ENCODE results near the gene AOPEP. TPM values are rescaled to one million over a fixed set of nuclear protein-coding genes. Genes with fewer than 3 reads are reported as not detected.

The AOPEP gene
- total RNA-seq, 1 experiment from 2014 or later = 36.4 TPM

DNA sequence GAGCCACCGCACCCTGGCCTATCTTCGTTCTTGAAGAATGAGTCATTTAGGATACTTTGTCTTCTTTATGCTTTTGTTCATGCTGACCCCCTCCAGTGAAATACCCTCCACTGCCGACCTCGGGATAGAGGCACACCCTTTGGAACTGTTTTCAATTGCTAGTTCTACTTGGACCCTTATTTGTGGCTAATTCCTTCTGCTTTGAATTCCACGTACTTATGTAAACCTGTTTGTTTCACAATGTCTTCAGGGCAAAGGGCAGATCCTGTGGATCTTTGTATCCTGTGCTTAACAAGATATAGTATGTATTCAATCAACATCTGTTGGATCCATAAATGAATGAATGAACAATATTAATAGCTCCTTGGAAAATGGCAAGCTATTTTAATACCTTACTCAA is 19.6 kb upstream of the AOPEP start:
- no TSS peak for BruUV-seq (replicated peaks)
- Histone ChIP-seq H3K27ac (ENCODE audit: low read length) (no peak overlapping the region), H3K27me3 (ENCODE audit: control insufficient read depth, insufficient read depth, low read length) (no peaks in the 10 kb centered on the region), H3K4me1 (ENCODE audit: control insufficient read depth, insufficient read depth, low read length) (no peaks in the 10 kb centered on the region), H3K36me3 (ENCODE audit: control insufficient read depth, insufficient read depth, low read length) (no peaks in the 10 kb centered on the region), H3K9me3 (ENCODE audit: control insufficient read depth, insufficient read depth, low read depth, low read length) (no peaks in the 10 kb centered on the region), H3K4me3 (ENCODE audit: low read depth in 2 of 2, low read length in 2 of 2) (no peak overlapping the region)
- in situ Hi-C loops (cut with HindIII; ENCODE audit: low pct_unique_long_range_greater_than_20kb, low sequenced_read_pairs) (no loop called here), intact Hi-C loops (cut with micrococcal nuclease; ENCODE audit: unreplicated experiment) (no loop called here)
- ChIA-PET CTCF (no interaction called here), POLR2A (no interaction called here)
- TF ChIP-seq, protein P1, sequence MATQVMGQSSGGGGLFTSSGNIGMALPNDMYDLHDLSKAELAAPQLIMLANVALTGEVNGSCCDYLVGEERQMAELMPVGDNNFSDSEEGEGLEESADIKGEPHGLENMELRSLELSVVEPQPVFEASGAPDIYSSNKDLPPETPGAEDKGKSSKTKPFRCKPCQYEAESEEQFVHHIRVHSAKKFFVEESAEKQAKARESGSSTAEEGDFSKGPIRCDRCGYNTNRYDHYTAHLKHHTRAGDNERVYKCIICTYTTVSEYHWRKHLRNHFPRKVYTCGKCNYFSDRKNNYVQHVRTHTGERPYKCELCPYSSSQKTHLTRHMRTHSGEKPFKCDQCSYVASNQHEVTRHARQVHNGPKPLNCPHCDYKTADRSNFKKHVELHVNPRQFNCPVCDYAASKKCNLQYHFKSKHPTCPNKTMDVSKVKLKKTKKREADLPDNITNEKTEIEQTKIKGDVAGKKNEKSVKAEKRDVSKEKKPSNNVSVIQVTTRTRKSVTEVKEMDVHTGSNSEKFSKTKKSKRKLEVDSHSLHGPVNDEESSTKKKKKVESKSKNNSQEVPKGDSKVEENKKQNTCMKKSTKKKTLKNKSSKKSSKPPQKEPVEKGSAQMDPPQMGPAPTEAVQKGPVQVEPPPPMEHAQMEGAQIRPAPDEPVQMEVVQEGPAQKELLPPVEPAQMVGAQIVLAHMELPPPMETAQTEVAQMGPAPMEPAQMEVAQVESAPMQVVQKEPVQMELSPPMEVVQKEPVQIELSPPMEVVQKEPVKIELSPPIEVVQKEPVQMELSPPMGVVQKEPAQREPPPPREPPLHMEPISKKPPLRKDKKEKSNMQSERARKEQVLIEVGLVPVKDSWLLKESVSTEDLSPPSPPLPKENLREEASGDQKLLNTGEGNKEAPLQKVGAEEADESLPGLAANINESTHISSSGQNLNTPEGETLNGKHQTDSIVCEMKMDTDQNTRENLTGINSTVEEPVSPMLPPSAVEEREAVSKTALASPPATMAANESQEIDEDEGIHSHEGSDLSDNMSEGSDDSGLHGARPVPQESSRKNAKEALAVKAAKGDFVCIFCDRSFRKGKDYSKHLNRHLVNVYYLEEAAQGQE (IDR thresholded peaks at IDR 0.05; ENCODE audit: insufficient read depth in 1 of 2, low read depth in 2 of 2, low read length in 1 of 2) = no peak
- no peak for TF ChIP-seq TCF7L2 (IDR thresholded peaks at IDR 0.05; ENCODE audit: low read depth, low read length)
- TF ChIP-seq, protein P2, sequence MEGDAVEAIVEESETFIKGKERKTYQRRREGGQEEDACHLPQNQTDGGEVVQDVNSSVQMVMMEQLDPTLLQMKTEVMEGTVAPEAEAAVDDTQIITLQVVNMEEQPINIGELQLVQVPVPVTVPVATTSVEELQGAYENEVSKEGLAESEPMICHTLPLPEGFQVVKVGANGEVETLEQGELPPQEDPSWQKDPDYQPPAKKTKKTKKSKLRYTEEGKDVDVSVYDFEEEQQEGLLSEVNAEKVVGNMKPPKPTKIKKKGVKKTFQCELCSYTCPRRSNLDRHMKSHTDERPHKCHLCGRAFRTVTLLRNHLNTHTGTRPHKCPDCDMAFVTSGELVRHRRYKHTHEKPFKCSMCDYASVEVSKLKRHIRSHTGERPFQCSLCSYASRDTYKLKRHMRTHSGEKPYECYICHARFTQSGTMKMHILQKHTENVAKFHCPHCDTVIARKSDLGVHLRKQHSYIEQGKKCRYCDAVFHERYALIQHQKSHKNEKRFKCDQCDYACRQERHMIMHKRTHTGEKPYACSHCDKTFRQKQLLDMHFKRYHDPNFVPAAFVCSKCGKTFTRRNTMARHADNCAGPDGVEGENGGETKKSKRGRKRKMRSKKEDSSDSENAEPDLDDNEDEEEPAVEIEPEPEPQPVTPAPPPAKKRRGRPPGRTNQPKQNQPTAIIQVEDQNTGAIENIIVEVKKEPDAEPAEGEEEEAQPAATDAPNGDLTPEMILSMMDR (IDR thresholded peaks at IDR 0.05) = no peak
- no peak for TF ChIP-seq POLR2AphosphoS5 (IDR thresholded peaks at IDR 0.05; ENCODE audit: low read depth, low read length)
- TF ChIP-seq SIN3A (IDR thresholded peaks at IDR 0.05; ENCODE audit: borderline replicate concordance, insufficient read depth, low read depth, low read length) = no peak
- DNase-seq (ENCODE audit: low read depth, low spot score) = no peak
- no peak for ATAC-seq

DNA sequence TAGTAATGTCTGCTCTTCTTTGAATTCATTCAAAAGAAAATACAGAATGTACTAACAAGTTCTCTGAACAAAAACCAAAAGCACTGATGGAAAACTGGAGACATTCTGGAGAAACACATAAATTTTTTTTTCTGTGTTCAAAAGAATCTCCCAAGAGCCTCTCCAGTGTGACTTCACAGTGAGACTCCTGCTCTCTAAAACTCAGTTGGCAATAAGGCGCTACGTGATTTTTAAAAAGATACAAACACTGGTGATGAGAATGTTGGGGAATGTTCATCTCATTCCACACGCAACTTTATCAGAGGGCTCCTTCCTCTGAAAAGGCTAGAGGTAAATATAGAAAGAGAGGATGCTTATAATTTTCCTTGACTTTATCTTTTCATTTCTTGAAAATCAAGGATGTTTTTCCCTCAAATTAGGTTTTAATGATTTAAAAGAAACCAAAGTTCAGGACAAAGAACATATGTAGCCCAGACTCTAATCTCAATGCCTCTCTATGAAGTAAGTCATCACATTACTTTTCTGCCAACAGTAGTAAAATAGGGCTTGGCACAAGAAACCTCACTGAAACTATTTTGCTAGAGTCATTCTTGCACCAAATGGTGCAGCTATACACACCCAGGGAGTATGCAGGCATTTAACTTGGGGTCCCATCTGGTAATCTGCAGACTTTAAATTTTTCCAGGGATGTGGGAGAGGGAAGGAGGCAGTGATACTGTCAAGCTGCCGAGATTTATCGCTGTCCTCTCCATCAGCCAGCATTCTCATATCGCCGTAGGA is 12.9 kb upstream of the AOPEP start:
- CTCF ChIA-PET = no interaction called here
- no TSS peak for BruUV-seq (replicated peaks)
- H3K4me1 ChIP-seq (ENCODE audit: control insufficient read depth, insufficient read depth, low read length) = no peaks in the 10 kb centered on the region

More for the DNA sequence above, 12.9 kb upstream of the AOPEP start:
- no peaks in the 10 kb centered on the region for H3K36me3 ChIP-seq (ENCODE audit: control insufficient read depth, insufficient read depth, low read length)
- no peaks in the 10 kb centered on the region for H3K27me3 ChIP-seq (ENCODE audit: control insufficient read depth, insufficient read depth, low read length)
- H3K27ac ChIP-seq (ENCODE audit: low read length) = no peak overlapping the region
- intact Hi-C loops (cut with micrococcal nuclease; ENCODE audit: unreplicated experiment) = no loop called here
- DNase-seq (ENCODE audit: low read depth, low spot score) (no peak), ATAC-seq (no peak)
- no peak overlapping the region for H3K4me3 ChIP-seq (ENCODE audit: low read depth in 2 of 2, low read length in 2 of 2)
- no peaks in the 10 kb centered on the region for H3K9me3 ChIP-seq (ENCODE audit: control insufficient read depth, insufficient read depth, low read depth, low read length)
- in situ Hi-C loops (cut with HindIII; ENCODE audit: low pct_unique_long_range_greater_than_20kb, low sequenced_read_pairs) = no loop called here
- POLR2A ChIA-PET = no interaction called here
- TF ChIP-seq, protein P2 (IDR thresholded peaks at IDR 0.05) = no peak
- TF ChIP-seq POLR2AphosphoS5 (IDR thresholded peaks at IDR 0.05; ENCODE audit: low read depth, low read length) = no peak
- TF ChIP-seq, protein P1 (IDR thresholded peaks at IDR 0.05; ENCODE audit: insufficient read depth in 1 of 2, low read depth in 2 of 2, low read length in 1 of 2) = no peak
- no peak for TF ChIP-seq SIN3A (IDR thresholded peaks at IDR 0.05; ENCODE audit: borderline replicate concordance, insufficient read depth, low read depth, low read length)
- TF ChIP-seq TCF7L2 (IDR thresholded peaks at IDR 0.05; ENCODE audit: low read depth, low read length) = no peak

Measured in Panc1 (cell line).